B cell (primary cell): ENCODE measurements around the gene DVL2.

Experiments
- EZH2 ChIP-seq: IDR thresholded peaks from 2 replicates; pipeline ENCODE4 v1.6.1; 2012; ENCODE audit warnings: borderline replicate concordance, low read depth, mild to moderate bottlenecking, moderate library complexity, low read length; ENCODE audit not compliant: insufficient read depth, poor library complexity, severe bottlenecking
- TF ChIP-seq, protein P1 (sequence below): fragments of 200-600 bp; IDR thresholded peaks from one replicate; pipeline ENCODE4 v1.8.0; 2022; ENCODE audit warnings: antibody characterized with exemption, mild to moderate bottlenecking

DNA sequence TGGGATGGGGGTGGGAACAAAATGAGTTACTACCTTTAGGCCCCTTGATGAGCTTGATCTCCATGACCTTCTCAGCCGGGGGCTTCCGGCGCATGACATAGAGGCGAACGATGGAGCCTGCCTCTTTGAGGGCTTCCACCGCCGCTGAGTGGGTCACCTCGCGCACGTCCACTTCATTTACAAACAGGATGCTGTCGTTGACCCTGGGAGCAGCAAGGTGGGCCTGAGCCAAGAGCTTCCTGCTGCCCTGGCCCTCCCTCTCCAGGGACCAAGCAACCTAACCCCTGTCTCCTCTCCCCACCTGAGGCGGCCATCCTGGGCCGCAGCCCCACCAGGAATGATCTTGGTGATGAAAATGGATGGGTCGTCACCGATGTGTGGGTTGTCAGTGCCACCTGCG, 30.9 kb downstream of the DVL2 start:
- TF ChIP-seq, protein P1, sequence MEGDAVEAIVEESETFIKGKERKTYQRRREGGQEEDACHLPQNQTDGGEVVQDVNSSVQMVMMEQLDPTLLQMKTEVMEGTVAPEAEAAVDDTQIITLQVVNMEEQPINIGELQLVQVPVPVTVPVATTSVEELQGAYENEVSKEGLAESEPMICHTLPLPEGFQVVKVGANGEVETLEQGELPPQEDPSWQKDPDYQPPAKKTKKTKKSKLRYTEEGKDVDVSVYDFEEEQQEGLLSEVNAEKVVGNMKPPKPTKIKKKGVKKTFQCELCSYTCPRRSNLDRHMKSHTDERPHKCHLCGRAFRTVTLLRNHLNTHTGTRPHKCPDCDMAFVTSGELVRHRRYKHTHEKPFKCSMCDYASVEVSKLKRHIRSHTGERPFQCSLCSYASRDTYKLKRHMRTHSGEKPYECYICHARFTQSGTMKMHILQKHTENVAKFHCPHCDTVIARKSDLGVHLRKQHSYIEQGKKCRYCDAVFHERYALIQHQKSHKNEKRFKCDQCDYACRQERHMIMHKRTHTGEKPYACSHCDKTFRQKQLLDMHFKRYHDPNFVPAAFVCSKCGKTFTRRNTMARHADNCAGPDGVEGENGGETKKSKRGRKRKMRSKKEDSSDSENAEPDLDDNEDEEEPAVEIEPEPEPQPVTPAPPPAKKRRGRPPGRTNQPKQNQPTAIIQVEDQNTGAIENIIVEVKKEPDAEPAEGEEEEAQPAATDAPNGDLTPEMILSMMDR, result no peak
- TF ChIP-seq EZH2, result no peak
